Measurements from ENCODE around the gene FSTL4. TPM values are rescaled to one million over a fixed set of nuclear protein-coding genes. Genes with fewer than 3 reads are reported as not detected.

The FSTL4 gene
- total RNA-seq, 4 donors from 2014 or later: 0.27 to 1.6 (median 0.35) TPM; not detected in 1

- DNase-seq: no peak
- Histone ChIP-seq H3K27ac (no peak overlapping the region), H3K4me3 (no peak overlapping the region), H3K27me3 (no peaks in the 10 kb centered on the region), H3K36me3 (no peaks in the 10 kb centered on the region), H3K4me1 (no peaks in the 10 kb centered on the region), H3K9me3 (no peaks in the 10 kb centered on the region)
- TF ChIP-seq POLR2A (IDR thresholded peaks at IDR 0.05): no peak
- TF ChIP-seq, protein P1, sequence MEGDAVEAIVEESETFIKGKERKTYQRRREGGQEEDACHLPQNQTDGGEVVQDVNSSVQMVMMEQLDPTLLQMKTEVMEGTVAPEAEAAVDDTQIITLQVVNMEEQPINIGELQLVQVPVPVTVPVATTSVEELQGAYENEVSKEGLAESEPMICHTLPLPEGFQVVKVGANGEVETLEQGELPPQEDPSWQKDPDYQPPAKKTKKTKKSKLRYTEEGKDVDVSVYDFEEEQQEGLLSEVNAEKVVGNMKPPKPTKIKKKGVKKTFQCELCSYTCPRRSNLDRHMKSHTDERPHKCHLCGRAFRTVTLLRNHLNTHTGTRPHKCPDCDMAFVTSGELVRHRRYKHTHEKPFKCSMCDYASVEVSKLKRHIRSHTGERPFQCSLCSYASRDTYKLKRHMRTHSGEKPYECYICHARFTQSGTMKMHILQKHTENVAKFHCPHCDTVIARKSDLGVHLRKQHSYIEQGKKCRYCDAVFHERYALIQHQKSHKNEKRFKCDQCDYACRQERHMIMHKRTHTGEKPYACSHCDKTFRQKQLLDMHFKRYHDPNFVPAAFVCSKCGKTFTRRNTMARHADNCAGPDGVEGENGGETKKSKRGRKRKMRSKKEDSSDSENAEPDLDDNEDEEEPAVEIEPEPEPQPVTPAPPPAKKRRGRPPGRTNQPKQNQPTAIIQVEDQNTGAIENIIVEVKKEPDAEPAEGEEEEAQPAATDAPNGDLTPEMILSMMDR (IDR thresholded peaks at IDR 0.05): no peak
Measured at GRCh38 chr5:133514456-133514855, 97.9 kb downstream of the FSTL4 start.

GRCh38 chr5:133512896-133513295 is 99.4 kb downstream of the FSTL4 start:
- no peak overlapping the region for H3K4me3 ChIP-seq
- no peaks in the 10 kb centered on the region for H3K9me3 ChIP-seq
- no peak overlapping the region for H3K27ac ChIP-seq
- no peaks in the 10 kb centered on the region for H3K4me1 ChIP-seq
- DNase-seq: no peak
- H3K36me3 ChIP-seq: no peaks in the 10 kb centered on the region
- TF ChIP-seq, protein P1 (IDR thresholded peaks at IDR 0.05): no peak
- TF ChIP-seq POLR2A (IDR thresholded peaks at IDR 0.05): no peak
- H3K27me3 ChIP-seq: no peaks in the 10 kb centered on the region

GRCh38 chr5:133511653-133512235 is 100.6 kb downstream of the FSTL4 start:
- TF ChIP-seq, protein P1 (IDR thresholded peaks at IDR 0.05): no peak
- TF ChIP-seq POLR2A (IDR thresholded peaks at IDR 0.05): no peak
- no peaks in the 10 kb centered on the region for H3K4me1 ChIP-seq
- no peak overlapping the region for H3K4me3 ChIP-seq
- no peak overlapping the region for H3K27ac ChIP-seq
- no peaks in the 10 kb centered on the region for H3K27me3 ChIP-seq
- no peak for DNase-seq
- H3K9me3 ChIP-seq: no peaks in the 10 kb centered on the region
- H3K36me3 ChIP-seq: no peaks in the 10 kb centered on the region

- Histone ChIP-seq H3K4me3 (no peak overlapping the region), H3K4me1 (no peaks in the 10 kb centered on the region), H3K27ac (no peak overlapping the region), H3K9me3 (no peaks in the 10 kb centered on the region), H3K27me3 (no peaks in the 10 kb centered on the region), H3K36me3 (no peaks in the 10 kb centered on the region)
- DNase-seq: no peak
- TF ChIP-seq, protein P1 (IDR thresholded peaks at IDR 0.05): no peak
- no peak for TF ChIP-seq POLR2A (IDR thresholded peaks at IDR 0.05)
Measured at GRCh38 chr5:133510634-133511262, 101.6 kb downstream of the FSTL4 start.

- Histone ChIP-seq H3K4me3 (no peak overlapping the region), H3K36me3 (no peaks in the 10 kb centered on the region), H3K4me1 (no peaks in the 10 kb centered on the region), H3K9me3 (no peaks in the 10 kb centered on the region), H3K27me3 (no peaks in the 10 kb centered on the region), H3K27ac (no peak overlapping the region)
- TF ChIP-seq, protein P1 (IDR thresholded peaks at IDR 0.05): no peak
- no peak for TF ChIP-seq POLR2A (IDR thresholded peaks at IDR 0.05)
- no peak for DNase-seq
Measured at GRCh38 chr5:133509742-133510079, 102.6 kb downstream of the FSTL4 start.

All from Peyer's patch (tissue), 4 donors.